SK-N-SH treated with all-trans-retinoic acid at 6 μM for 48 hours (cell line): ENCODE results near the gene SPINK9.

Experiments used
- ATAC-seq: fragments of 200-7000 bp; cut with Tn5 transposase; 3 replicates; pipeline ENCODE4 v1.9.1; 2020; ENCODE audit warnings: mild to moderate bottlenecking, moderate library complexity
- ARNTL ChIP-seq: fragments of 450-650 bp; formaldehyde crosslinking; IDR thresholded peaks from 2 replicates; pipeline ENCODE4 v1.5.0; 2020; ENCODE audit warnings: low read depth, mild to moderate bottlenecking, moderate library complexity, borderline replicate concordance
- BACH2 ChIP-seq: fragments of 250-450 bp; sonication (Bioruptor Pico); IDR thresholded peaks from 2 replicates; pipeline ENCODE4 v1.9.0; 2021; ENCODE audit warnings: mild to moderate bottlenecking, borderline replicate concordance
- CSDC2 ChIP-seq: fragments of 250-450 bp; sonication (Bioruptor Pico); IDR thresholded peaks from 2 replicates; pipeline ENCODE4 v1.5.0; 2020; ENCODE audit warnings: mild to moderate bottlenecking, moderate library complexity
- ESRRG ChIP-seq: fragments of 250-450 bp; sonication (Bioruptor Pico); IDR thresholded peaks from 2 replicates; pipeline ENCODE4 v1.6.1; 2021; ENCODE audit warnings: mild to moderate bottlenecking
- GLIS3 ChIP-seq: fragments of 250-450 bp; sonication (Bioruptor Pico); IDR thresholded peaks from 2 replicates; pipeline ENCODE4 v1.5.0; 2020; ENCODE audit warnings: mild to moderate bottlenecking, moderate library complexity
- ISL1 ChIP-seq: fragments of 250-450 bp; sonication (Bioruptor Pico); IDR thresholded peaks from 2 replicates; pipeline ENCODE4 v2.1.2; 2022; ENCODE audit warnings: mild to moderate bottlenecking, moderate library complexity
- OSR1 ChIP-seq: fragments of 250-450 bp; sonication (Bioruptor Pico); IDR thresholded peaks from 2 replicates; pipeline ENCODE4 v1.8.0; 2022; ENCODE audit warnings: moderate library complexity, mild to moderate bottlenecking, inconsistent platforms
- PPARA ChIP-seq: fragments of 250-450 bp; sonication (Bioruptor Pico); IDR thresholded peaks from 2 replicates; pipeline ENCODE4 v1.5.0; 2020; ENCODE audit warnings: mild to moderate bottlenecking, borderline replicate concordance
- RARB ChIP-seq: fragments of 250-450 bp; sonication (Bioruptor Pico); IDR thresholded peaks from 2 replicates; pipeline ENCODE4 v1.8.0; 2021; ENCODE audit warnings: mild to moderate bottlenecking, moderate library complexity
- SNAI2 ChIP-seq: fragments of 250-450 bp; sonication (Bioruptor Pico); IDR thresholded peaks from 2 replicates; pipeline ENCODE4 v1.5.0; 2020; ENCODE audit warnings: mild to moderate bottlenecking, moderate library complexity
- TCF4 ChIP-seq: fragments of 250-450 bp; sonication (Bioruptor Pico); IDR thresholded peaks from 2 replicates; pipeline ENCODE4 v1.8.0; 2021; ENCODE audit warnings: mild to moderate bottlenecking, moderate library complexity, borderline replicate concordance
- TOX ChIP-seq: fragments of 250-450 bp; sonication (Bioruptor Pico); IDR thresholded peaks from 2 replicates; pipeline ENCODE4 v1.8.0; 2021; ENCODE audit warnings: mild to moderate bottlenecking, moderate library complexity, borderline replicate concordance
- ZC3H10 ChIP-seq: fragments of 250-450 bp; sonication (Bioruptor Pico); IDR thresholded peaks from 2 replicates; pipeline ENCODE4 v1.5.1; 2021; ENCODE audit warnings: mild to moderate bottlenecking, moderate library complexity
- ZFP3 ChIP-seq: fragments of 250-450 bp; sonication (Bioruptor Pico); IDR thresholded peaks from 2 replicates; pipeline ENCODE4 v1.5.0; 2020; ENCODE audit warnings: mild to moderate bottlenecking, moderate library complexity
- ZFP30 ChIP-seq: fragments of 450-650 bp; formaldehyde crosslinking; IDR thresholded peaks from 2 replicates; pipeline ENCODE4 v1.5.0; 2022; ENCODE audit warnings: mild to moderate bottlenecking, moderate library complexity
- ZNF565 ChIP-seq: fragments of 450-650 bp; formaldehyde crosslinking; conservative IDR thresholded peaks from 2 replicates; pipeline ENCODE4 v1.5.0; 2020; ENCODE audit warnings: low read depth, mild to moderate bottlenecking, moderate library complexity
- TF ChIP-seq, protein P1 (sequence below): fragments of 250-450 bp; sonication (Bioruptor Pico); IDR thresholded peaks from 2 replicates; pipeline ENCODE4 v1.5.1; 2020; ENCODE audit warnings: low read depth, mild to moderate bottlenecking, moderate library complexity
- TF ChIP-seq, protein P2 (sequence below): fragments of 250-450 bp; sonication (Bioruptor Pico); IDR thresholded peaks from 2 replicates; pipeline ENCODE4 v1.5.0; 2020; ENCODE audit warnings: mild to moderate bottlenecking, moderate library complexity
- TF ChIP-seq, protein P3 (sequence below): fragments of 250-450 bp; sonication (Bioruptor Pico); IDR thresholded peaks from 2 replicates; pipeline ENCODE4 v1.5.1; 2021; ENCODE audit warnings: mild to moderate bottlenecking, moderate library complexity

Gene SPINK9

GRCh38 chr5:148335259-148335658 is at the start of gene SPINK9:
Gene SPINK9 (plus strand): TSS chr5:148335559. CDS start chr5:148335614, 55 bp downstream.
- TF ChIP-seq OSR1 (CRISPR knock-in tag) (no peak), ISL1 (no peak), TOX (CRISPR knock-in tag) (no peak), ARNTL (CRISPR knock-in tag) (no peak), ZNF565 (CRISPR knock-in tag) (no peak), ZFP30 (CRISPR knock-in tag) (no peak), CSDC2 (CRISPR knock-in tag) (no peak), TCF4 (CRISPR knock-in tag) (no peak), BACH2 (CRISPR knock-in tag) (no peak)
- TF ChIP-seq, protein P1, sequence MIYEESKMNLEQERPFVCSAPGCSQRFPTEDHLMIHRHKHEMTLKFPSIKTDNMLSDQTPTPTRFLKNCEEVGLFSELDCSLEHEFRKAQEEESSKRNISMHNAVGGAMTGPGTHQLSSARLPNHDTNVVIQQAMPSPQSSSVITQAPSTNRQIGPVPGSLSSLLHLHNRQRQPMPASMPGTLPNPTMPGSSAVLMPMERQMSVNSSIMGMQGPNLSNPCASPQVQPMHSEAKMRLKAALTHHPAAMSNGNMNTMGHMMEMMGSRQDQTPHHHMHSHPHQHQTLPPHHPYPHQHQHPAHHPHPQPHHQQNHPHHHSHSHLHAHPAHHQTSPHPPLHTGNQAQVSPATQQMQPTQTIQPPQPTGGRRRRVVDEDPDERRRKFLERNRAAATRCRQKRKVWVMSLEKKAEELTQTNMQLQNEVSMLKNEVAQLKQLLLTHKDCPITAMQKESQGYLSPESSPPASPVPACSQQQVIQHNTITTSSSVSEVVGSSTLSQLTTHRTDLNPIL (CRISPR knock-in tag): no peak
- TF ChIP-seq, protein P2, sequence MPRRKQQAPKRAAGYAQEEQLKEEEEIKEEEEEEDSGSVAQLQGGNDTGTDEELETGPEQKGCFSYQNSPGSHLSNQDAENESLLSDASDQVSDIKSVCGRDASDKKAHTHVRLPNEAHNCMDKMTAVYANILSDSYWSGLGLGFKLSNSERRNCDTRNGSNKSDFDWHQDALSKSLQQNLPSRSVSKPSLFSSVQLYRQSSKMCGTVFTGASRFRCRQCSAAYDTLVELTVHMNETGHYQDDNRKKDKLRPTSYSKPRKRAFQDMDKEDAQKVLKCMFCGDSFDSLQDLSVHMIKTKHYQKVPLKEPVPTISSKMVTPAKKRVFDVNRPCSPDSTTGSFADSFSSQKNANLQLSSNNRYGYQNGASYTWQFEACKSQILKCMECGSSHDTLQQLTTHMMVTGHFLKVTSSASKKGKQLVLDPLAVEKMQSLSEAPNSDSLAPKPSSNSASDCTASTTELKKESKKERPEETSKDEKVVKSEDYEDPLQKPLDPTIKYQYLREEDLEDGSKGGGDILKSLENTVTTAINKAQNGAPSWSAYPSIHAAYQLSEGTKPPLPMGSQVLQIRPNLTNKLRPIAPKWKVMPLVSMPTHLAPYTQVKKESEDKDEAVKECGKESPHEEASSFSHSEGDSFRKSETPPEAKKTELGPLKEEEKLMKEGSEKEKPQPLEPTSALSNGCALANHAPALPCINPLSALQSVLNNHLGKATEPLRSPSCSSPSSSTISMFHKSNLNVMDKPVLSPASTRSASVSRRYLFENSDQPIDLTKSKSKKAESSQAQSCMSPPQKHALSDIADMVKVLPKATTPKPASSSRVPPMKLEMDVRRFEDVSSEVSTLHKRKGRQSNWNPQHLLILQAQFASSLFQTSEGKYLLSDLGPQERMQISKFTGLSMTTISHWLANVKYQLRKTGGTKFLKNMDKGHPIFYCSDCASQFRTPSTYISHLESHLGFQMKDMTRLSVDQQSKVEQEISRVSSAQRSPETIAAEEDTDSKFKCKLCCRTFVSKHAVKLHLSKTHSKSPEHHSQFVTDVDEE: no peak
- no peak for ATAC-seq

GRCh38 chr5:148290271-148291195 is 44.8 kb upstream of the SPINK9 start:
- TF ChIP-seq, protein P1 (CRISPR knock-in tag): no peak
- TF ChIP-seq, protein P3, sequence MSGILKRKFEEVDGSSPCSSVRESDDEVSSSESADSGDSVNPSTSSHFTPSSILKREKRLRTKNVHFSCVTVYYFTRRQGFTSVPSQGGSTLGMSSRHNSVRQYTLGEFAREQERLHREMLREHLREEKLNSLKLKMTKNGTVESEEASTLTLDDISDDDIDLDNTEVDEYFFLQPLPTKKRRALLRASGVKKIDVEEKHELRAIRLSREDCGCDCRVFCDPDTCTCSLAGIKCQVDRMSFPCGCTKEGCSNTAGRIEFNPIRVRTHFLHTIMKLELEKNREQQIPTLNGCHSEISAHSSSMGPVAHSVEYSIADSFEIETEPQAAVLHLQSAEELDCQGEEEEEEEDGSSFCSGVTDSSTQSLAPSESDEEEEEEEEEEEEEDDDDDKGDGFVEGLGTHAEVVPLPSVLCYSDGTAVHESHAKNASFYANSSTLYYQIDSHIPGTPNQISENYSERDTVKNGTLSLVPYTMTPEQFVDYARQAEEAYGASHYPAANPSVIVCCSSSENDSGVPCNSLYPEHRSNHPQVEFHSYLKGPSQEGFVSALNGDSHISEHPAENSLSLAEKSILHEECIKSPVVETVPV: no peak
- TF ChIP-seq PPARA (no peak), OSR1 (CRISPR knock-in tag) (no peak), TOX (CRISPR knock-in tag) (no peak), TCF4 (CRISPR knock-in tag) (no peak), RARB (CRISPR knock-in tag) (no peak), ZNF565 (CRISPR knock-in tag) (no peak), ISL1 (no peak), CSDC2 (CRISPR knock-in tag) (no peak), ZFP30 (CRISPR knock-in tag) (no peak), GLIS3 (no peak), ESRRG (no peak)
- ATAC-seq: peak; percentile 77

DNA sequence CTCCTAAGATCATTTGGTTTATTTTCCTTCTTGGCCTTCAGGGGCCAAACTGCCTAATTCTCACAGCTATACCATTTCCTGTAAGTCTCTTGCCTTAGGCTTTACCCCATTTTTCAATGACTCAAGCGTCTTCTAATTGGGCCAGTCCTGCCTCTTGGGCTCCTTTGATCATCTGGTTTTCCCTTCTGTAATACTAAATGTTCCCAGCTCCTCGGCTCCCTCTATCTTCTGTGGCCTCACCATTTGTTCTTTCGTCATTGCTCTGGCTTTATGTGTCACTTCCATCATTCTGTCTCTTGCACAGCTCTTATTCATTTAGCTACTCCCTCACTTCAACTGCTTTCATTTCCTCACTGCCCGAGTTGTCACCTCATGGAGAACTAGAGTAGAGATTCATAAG is 37.6 kb upstream of the SPINK9 start:
- ATAC-seq: no peak
- TF ChIP-seq ZC3H10: no peak
- TF ChIP-seq RARB (CRISPR knock-in tag): no peak
- no peak for TF ChIP-seq GLIS3
- no peak for TF ChIP-seq ZFP30 (CRISPR knock-in tag)
- TF ChIP-seq SNAI2: no peak
- TF ChIP-seq, protein P3: no peak
- no peak for TF ChIP-seq ZNF565 (CRISPR knock-in tag)
- no peak for TF ChIP-seq ZFP3 (CRISPR knock-in tag)
- TF ChIP-seq CSDC2 (CRISPR knock-in tag): no peak
- no peak for TF ChIP-seq TOX (CRISPR knock-in tag)
- TF ChIP-seq, protein P2: no peak
- TF ChIP-seq, all 23 proteins: peak for 0
